H1 (cell line): ENCODE results near the gene RPTOR. TPM values are rescaled to one million over a fixed set of nuclear protein-coding genes. Genes with fewer than 3 reads are reported as not detected.

Experiments used
- CTCF ChIA-PET: fragments of 300-600 bp; sonication (Branson Sonifier 250); formaldehyde crosslinking; loops from one replicate; lab custom pipeline; 2021; ENCODE audit not compliant: partially characterized antibody; lab: Charles Lee
- POLR2A ChIA-PET: fragments of 300-600 bp; sonication (Branson Sonifier 250); formaldehyde crosslinking; loops from one replicate; lab custom pipeline; 2021; ENCODE audit warnings: inconsistent platforms; ENCODE audit not compliant: partially characterized antibody; lab: Charles Lee
- DNase-seq, 2 experiments: peaks; one replicate each; pipeline versions ENCODE4 v3.0.0 to v3.0.0-alpha.2; 2010 to 2022; ENCODE audit warnings: low spot score in 2 of 2, low read depth in 1 of 2, mixed read lengths in 1 of 2
- FAIRE-seq: peaks from 2 replicates; lab custom pipeline; 2011; peaks lifted over from hg19 to GRCh38; lab: Jason Lieb, UNC
- H2AFZ ChIP-seq: 2 replicates; pipeline ENCODE4 v1.8.1; 2012; ENCODE audit warnings: low read length, inconsistent platforms
- H2AK5ac ChIP-seq: 2 replicates; pipeline ENCODE4 v1.6.1; 2013; ENCODE audit warnings: low read depth, low read length
- H2BK120ac ChIP-seq: replicated peaks from 2 replicates; pipeline ENCODE3; 2013; ENCODE audit warnings: low read depth, low read length, inconsistent platforms
- H2BK12ac ChIP-seq: 2 replicates; pipeline ENCODE4 v1.6.1; 2013; ENCODE audit warnings: low read depth, low read length
- H2BK15ac ChIP-seq: 2 replicates; pipeline ENCODE4 v1.6.1; 2013; ENCODE audit warnings: low read length
- H2BK20ac ChIP-seq: 2 replicates; pipeline ENCODE4 v1.6.1; 2013; ENCODE audit warnings: low read length
- H2BK5ac ChIP-seq: 2 replicates; pipeline ENCODE4 v1.6.1; 2013; ENCODE audit warnings: low read depth, low read length
- H3K14ac ChIP-seq: 2 replicates; pipeline ENCODE4 v1.6.1; 2013; ENCODE audit warnings: inconsistent platforms; ENCODE audit not compliant: insufficient read length
- H3K18ac ChIP-seq: 2 replicates; pipeline ENCODE4 v1.6.1; 2013; ENCODE audit warnings: low read length; ENCODE audit errors: extremely low read depth
- H3K23ac ChIP-seq: 2 replicates; pipeline ENCODE4 v1.6.1; 2013; ENCODE audit warnings: inconsistent platforms; ENCODE audit not compliant: insufficient read length
- H3K23me2 ChIP-seq: 2 replicates; pipeline ENCODE4 v1.6.1; 2013; ENCODE audit warnings: low read depth, low read length
- H3K27ac ChIP-seq: 2 replicates; pipeline ENCODE4 v1.6.1; 2011; ENCODE audit warnings: low read depth, low read length, inconsistent platforms
- H3K27me3 ChIP-seq, 4 experiments: replicated peaks in 1 of 4; 1 replicate in 1 of 4; 2 replicates in 3 of 4; pipeline versions ENCODE4 v1.6.1 to v1.8.1; 2011 to 2013; ENCODE audit warnings: low read length in 3 of 4, mild to moderate bottlenecking in 3 of 4, inconsistent platforms in 2 of 4, mixed read lengths in 2 of 4, moderate library complexity in 1 of 4; ENCODE audit not compliant: control insufficient read depth in 3 of 4, insufficient read depth in 3 of 4; ENCODE audit errors: extremely low read depth in 1 of 4
- H3K36me3 ChIP-seq, 4 experiments: 2 replicates each; pipeline versions ENCODE4 v1.6.1 to v1.8.1; 2011 to 2013; ENCODE audit warnings: mild to moderate bottlenecking in 4 of 4, low read length in 3 of 4, moderate library complexity in 2 of 4, control low read depth in 1 of 4, inconsistent platforms in 1 of 4; ENCODE audit not compliant: insufficient read depth in 4 of 4, control insufficient read depth in 2 of 4
- H3K4ac ChIP-seq: replicated peaks from 2 replicates; pipeline ENCODE3; 2013; ENCODE audit warnings: low read length, low read depth, mixed read lengths, inconsistent platforms; ENCODE audit not compliant: insufficient read length
- H3K4me1 ChIP-seq, 4 experiments: replicated peaks in 1 of 4; 1 replicate in 1 of 4; 2 replicates in 3 of 4; pipeline versions ENCODE4 v1.6.1 to v1.8.1; 2011 to 2013; ENCODE audit warnings: low read length in 3 of 4, inconsistent platforms in 2 of 4, mixed read lengths in 1 of 4; ENCODE audit not compliant: insufficient read depth in 4 of 4, control insufficient read depth in 3 of 4
- H3K4me2 ChIP-seq, 2 experiments: 2 replicates each; pipeline versions ENCODE4 v1.6.1 to v1.8.1; 2011 to 2013; ENCODE audit warnings: low read depth in 2 of 2, low read length in 2 of 2, control low read depth in 1 of 2, inconsistent platforms in 1 of 2, mild to moderate bottlenecking in 1 of 2; ENCODE audit not compliant: insufficient read depth in 1 of 2
- H3K4me3 ChIP-seq, 4 experiments: fragments of 200-600, 300-600 bp in 1 of 4; sonication (generic), shearing (Covaris generic), sonication (Bioruptor Twin) in 1 of 4; 2 replicates each; pipeline versions ENCODE4 v1.5.1 to v1.8.1; 2011 to 2016; ENCODE audit warnings: low read length in 4 of 4, low read depth in 3 of 4, control low read depth in 2 of 4, inconsistent platforms in 2 of 4, mild to moderate bottlenecking in 2 of 4, mixed read lengths in 1 of 4, moderate library complexity in 1 of 4; ENCODE audit not compliant: insufficient read depth in 2 of 4; ENCODE audit errors: extremely low read depth in 1 of 4
- H3K56ac ChIP-seq: replicated peaks from 2 replicates; pipeline ENCODE3; 2013; ENCODE audit warnings: low read depth, mild to moderate bottlenecking, mixed read lengths, low read length, inconsistent platforms; ENCODE audit not compliant: insufficient read length
- H3K79me1 ChIP-seq: 2 replicates; pipeline ENCODE4 v1.6.1; 2013; ENCODE audit warnings: low read depth, low read length, control low read depth
- H3K79me2 ChIP-seq, 2 experiments: 2 replicates each; pipeline versions ENCODE4 v1.6.1 to v1.8.1; 2012 to 2013; ENCODE audit warnings: low read length in 2 of 2, mild to moderate bottlenecking in 2 of 2, inconsistent platforms in 1 of 2; ENCODE audit not compliant: insufficient read depth in 2 of 2, control insufficient read depth in 1 of 2
- H3K9ac ChIP-seq, 4 experiments: replicated peaks in 1 of 4; 1 replicate in 1 of 4; 2 replicates in 3 of 4; pipeline versions ENCODE4 v1.6.1 to v1.8.1; 2011 to 2013; ENCODE audit warnings: low read depth in 3 of 4, low read length in 3 of 4, control low read depth in 2 of 4, mild to moderate bottlenecking in 2 of 4, moderate library complexity in 2 of 4, inconsistent platforms in 1 of 4; ENCODE audit errors: extremely low read depth in 1 of 4
- H3K9me3 ChIP-seq, 2 experiments: 2 replicates each; pipeline versions ENCODE4 v1.6.1 to v1.8.1; 2012 to 2013; ENCODE audit warnings: mild to moderate bottlenecking in 2 of 2, moderate library complexity in 2 of 2, control low read depth in 1 of 2, inconsistent platforms in 1 of 2, low read depth in 1 of 2, low read length in 1 of 2, mixed read lengths in 1 of 2; ENCODE audit not compliant: insufficient read depth in 2 of 2
- H4K20me1 ChIP-seq, 2 experiments: replicated peaks in 1 of 2; 2 replicates each; pipeline versions ENCODE3 to v1.8.1; 2011 to 2013; ENCODE audit warnings: inconsistent platforms in 2 of 2, low read length in 2 of 2, mild to moderate bottlenecking in 1 of 2; ENCODE audit not compliant: insufficient read depth in 2 of 2, control insufficient read depth in 1 of 2
- H4K5ac ChIP-seq: 2 replicates; pipeline ENCODE4 v1.6.1; 2013; ENCODE audit warnings: low read length, low read depth, mixed read lengths, inconsistent platforms; ENCODE audit not compliant: insufficient read length
- H4K8ac ChIP-seq: 2 replicates; pipeline ENCODE4 v1.8.0; 2013; ENCODE audit warnings: mild to moderate bottlenecking, moderate library complexity, low read length, inconsistent platforms; ENCODE audit not compliant: insufficient read depth; ENCODE audit errors: extremely low read depth
- H4K91ac ChIP-seq: replicated peaks from 2 replicates; pipeline ENCODE3; 2013; ENCODE audit warnings: low read length, mixed read lengths, inconsistent platforms; ENCODE audit not compliant: insufficient read length
- CBX8 ChIP-seq: fragments of 300-800, 300-1000 bp; sonication (generic); IDR thresholded peaks from 2 replicates; pipeline ENCODE4 v1.7.1; 2016; ENCODE audit warnings: low read depth, low read length, borderline replicate concordance
- CEBPB ChIP-seq: IDR thresholded peaks from 2 replicates; pipeline ENCODE4 v1.6.1; 2012; ENCODE audit warnings: low read depth, low read length
- CREB1 ChIP-seq: IDR thresholded peaks from 2 replicates; pipeline ENCODE4 v1.6.1; 2012; ENCODE audit warnings: inconsistent platforms
- FOSL1 ChIP-seq: IDR thresholded peaks from 2 replicates; pipeline ENCODE4 v1.6.1; 2011; ENCODE audit warnings: mild to moderate bottlenecking, low read depth, low read length, moderate library complexity; ENCODE audit not compliant: insufficient read depth
- KDM1A ChIP-seq: fragments of 200-600, 300-600 bp; sonication (generic); IDR thresholded peaks from 2 replicates; pipeline ENCODE4 v1.7.1; 2016; ENCODE audit warnings: mild to moderate bottlenecking, low read length, borderline replicate concordance
- MAFK ChIP-seq: IDR thresholded peaks from 2 replicates; pipeline ENCODE4 v1.6.1; 2012; ENCODE audit warnings: low read depth, mild to moderate bottlenecking, improper control_type of control experiment, low read length
- MAX ChIP-seq: IDR thresholded peaks from 2 replicates; pipeline ENCODE4 v1.6.1; 2012; ENCODE audit warnings: inconsistent platforms
- NRF1 ChIP-seq: IDR thresholded peaks from 2 replicates; pipeline ENCODE4 v1.6.1; 2011; ENCODE audit warnings: mild to moderate bottlenecking, low read depth, low read length, improper control_type of control experiment
- POU5F1 ChIP-seq: IDR thresholded peaks from 2 replicates; pipeline ENCODE4 v1.6.1; 2011; ENCODE audit warnings: low read depth, mild to moderate bottlenecking, low read length, moderate library complexity
- SP4 ChIP-seq: IDR thresholded peaks from 2 replicates; pipeline ENCODE4 v1.6.1; 2012; ENCODE audit warnings: low read length, inconsistent platforms
- TAF1 ChIP-seq: IDR thresholded peaks from 2 replicates; pipeline ENCODE4 v1.6.1; 2011; ENCODE audit warnings: mild to moderate bottlenecking, low read depth, low read length
- TAF7 ChIP-seq: optimal IDR thresholded peaks from 2 replicates; pipeline ENCODE3; 2011; ENCODE audit warnings: low read depth, mild to moderate bottlenecking, inconsistent platforms, low read length, moderate library complexity, borderline replicate concordance
- ZNF274 ChIP-seq: IDR thresholded peaks from 2 replicates; pipeline ENCODE4 v1.7.0; 2012; ENCODE audit warnings: low read length, borderline replicate concordance; ENCODE audit errors: extremely low read depth
- WGBS, 2 experiments: shearing (Covaris generic) in 1 of 2; methylation state at CpG; one replicate each; pipeline versions ENCODE4 v1.1.6 to v1.1.7; 2013 to 2015; ENCODE audit warnings: low lambda C conversion rate in 2 of 2, mixed read lengths in 2 of 2, inconsistent platforms in 1 of 2, low coverage in 1 of 2, missing lambda C conversion rate in 1 of 2; ENCODE audit not compliant: insufficient replicate concordance in 2 of 2, insufficient coverage in 1 of 2, insufficient read length in 1 of 2; ENCODE audit errors: extremely low coverage in 1 of 2, missing lambda C conversion rate in 1 of 2; 5-methylcytosine and 5-hydroxymethylcytosine counted together
- polyA plus RNA-seq, 7 experiments: library from polyadenylated mRNA; depleted of rRNA in 3 of 7; stranded (reverse) in 5 of 7; unstranded in 2 of 7; fragments of >200 nt in 5 of 7; fragments of 200-250 nt in 2 of 7; gene quantifications; 1 replicate in 5 of 7; 2 replicates in 1 of 7; 4 replicates in 1 of 7; pipeline versions ENCODE4 v1.2.1 to v1.2.3, GENCODE V29; 2011 to 2013; ENCODE audit warnings: missing spikeins in 2 of 7, mixed read lengths in 2 of 7
- total RNA-seq: library from RNA; stranded (reverse); fragmentation: NEBNext Ultra II Directional; extraction: Animal tissue kit (Norgen Biotek cat#: 25700); gene quantifications from 2 replicates; pipeline ENCODE4 v1.2.1, GENCODE V29; 2021

The RPTOR gene
- total and polyA plus RNA-seq, 2 of the 8 experiments (the other 6 are each of a cell fraction or from before 2014, with no cell fraction given): 6.9 to 28.7 TPM

GRCh38 chr17:80498242-80498919 lies 46.3 kb upstream of the RPTOR start:
- Histone ChIP-seq H3K79me1 (no peaks in the 10 kb centered on the region), H3K36me3 (no peaks in the 10 kb centered on the region), H3K4ac (no peak overlapping the region)
- no peak for DNase-seq
- TF ChIP-seq MAX (no peak), ZNF274 (no peak), CBX8 (no peak), TAF7 (no peak), SP4 (no peak), CEBPB (no peak), NRF1 (no peak), POU5F1 (no peak), MAFK (no peak), TAF1 (no peak), KDM1A (no peak), CREB1 (no peak), FOSL1 (no peak)
- TF ChIP-seq, all 59 proteins: peak for 0
- no peak overlapping the region; the same call in 1 of the 2 replicates for H3K18ac ChIP-seq
- H3K27ac ChIP-seq: no peak overlapping the region
- CTCF ChIA-PET: interaction anchor here (0.8 to 1.6 kb wide), 7 partner anchors 12 to 70 kb away, joined by 3 to 9 read pairs (median 3); no protein-coding TSS in a partner anchor
- no peak overlapping the region for H4K8ac ChIP-seq
- peaks cover 0 to 2% of the 10 kb centered on the region in 2 experiments for H4K20me1 ChIP-seq
- POLR2A ChIA-PET: interaction anchor here (0.6 kb wide), 1 partner anchor 37 kb away, joined by 3 read pairs; no protein-coding TSS in a partner anchor
- H3K4me2 ChIP-seq: no peak overlapping the region
- H3K23ac ChIP-seq: no peak overlapping the region
- 82% methylated on average over 24 of the region's 30 CpGs; no CpG with 5 or more reads in 1 of the 2 experiments for WGBS, 2 experiments
- peaks cover 6% of the 10 kb centered on the region; the same call in 1 of the 2 replicates for H3K23me2 ChIP-seq
- H2BK20ac ChIP-seq: no peak overlapping the region
- H3K4me3 ChIP-seq: no peak overlapping the region
- no peak overlapping the region for H2AK5ac ChIP-seq
- H2BK5ac ChIP-seq: no peak overlapping the region
- H2BK120ac ChIP-seq: no peak overlapping the region
- H3K9me3 ChIP-seq: no peaks in the 10 kb centered on the region
- H3K14ac ChIP-seq: no peak overlapping the region
- no peak overlapping the region for H2AFZ ChIP-seq
- H2BK12ac ChIP-seq: no peak overlapping the region
- no peak overlapping the region for H3K56ac ChIP-seq
- H3K27me3 ChIP-seq: peaks cover 0 to 3% (median 0%) of the 10 kb centered on the region in 4 experiments; a peak in 1 of 7 replicates
- H4K91ac ChIP-seq: no peak overlapping the region
- H3K4me1 ChIP-seq: peaks cover 0 to 4% (median 0%) of the 10 kb centered on the region in 4 experiments; a peak in 2 of 7 replicates
- H3K9ac ChIP-seq: no peak overlapping the region
- no peak for FAIRE-seq
- H2BK15ac ChIP-seq: no peak overlapping the region
- no peaks in the 10 kb centered on the region for H3K79me2 ChIP-seq
- no peak overlapping the region for H4K5ac ChIP-seq
